ENCODE measurements around the gene CLIC3. TPM values are rescaled to one million over a fixed set of nuclear protein-coding genes. Genes with fewer than 3 reads are reported as not detected.

CLIC3 gene
- total RNA-seq, 3 donors from 2014 or later (not counting 1 experiment from before 2014, with no cell fraction given): 144 to 286 (median 161) TPM

DNA sequence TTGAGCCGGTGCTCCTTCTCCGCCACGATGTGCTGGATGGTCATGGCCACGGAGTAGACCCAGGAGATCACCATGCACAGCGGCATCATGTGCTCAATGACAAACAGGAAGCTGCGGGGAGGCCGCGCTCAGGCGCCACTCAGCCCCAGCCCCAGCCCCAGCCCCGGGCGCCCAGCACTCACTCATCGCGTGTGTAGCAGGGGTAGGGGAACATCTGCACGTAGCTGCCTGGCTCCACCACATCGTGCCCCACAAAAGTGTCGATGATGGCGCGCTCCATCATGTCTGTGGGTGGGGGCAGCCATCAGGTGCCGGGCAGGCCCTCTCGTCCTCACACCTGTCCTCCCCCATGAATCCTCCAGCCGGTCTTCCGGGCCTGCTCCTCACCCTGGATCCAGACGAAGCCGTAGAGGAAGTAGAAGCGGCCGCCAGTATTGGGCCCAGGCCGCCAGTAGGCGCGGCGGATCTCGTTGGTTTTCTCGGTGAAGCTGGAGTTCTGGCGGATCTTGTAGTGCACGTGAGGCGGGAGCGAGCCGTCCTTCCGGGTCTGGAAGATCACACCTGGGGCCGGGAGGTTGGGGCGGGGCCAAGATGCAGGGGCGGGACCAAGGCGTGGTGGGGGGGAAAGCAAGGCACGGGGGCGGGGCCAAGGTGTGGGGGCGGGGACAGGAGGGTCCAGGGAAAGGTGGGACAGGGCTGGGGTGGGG, 21.6 kb upstream of the CLIC3 start:
- no peak for ATAC-seq
- Mint-ChIP-seq H3K4me3 (no peak overlapping the region), H3K27me3 (ENCODE audit: low read depth in 2 of 2) (no peaks in the 10 kb centered on the region), H3K4me1 (peaks cover 0 to 8% of the 10 kb centered on the region in 2 donors), H3K27ac (no peak overlapping the region), H3K36me3 (no peaks in the 10 kb centered on the region), H3K9me3 (no peaks in the 10 kb centered on the region)
- no peaks in the 10 kb centered on the region for H3K9me3 ChIP-seq (ENCODE audit: control insufficient read depth, insufficient read depth, low read length)
- WGBS (ENCODE audit: insufficient coverage): 94% methylated on average over 45 of the region's 45 CpGs
- intact Hi-C loops (cut with micrococcal nuclease): no loop called here
- peaks cover 6% of the 10 kb centered on the region for H3K4me1 ChIP-seq (ENCODE audit: control insufficient read depth, insufficient read depth, low read length)
- peaks cover 70% of the 10 kb centered on the region for H3K36me3 ChIP-seq (ENCODE audit: control insufficient read depth, insufficient read depth, low read length)
- no peak overlapping the region for H3K27ac ChIP-seq (ENCODE audit: low read length)
- TF ChIP-seq, protein P1, sequence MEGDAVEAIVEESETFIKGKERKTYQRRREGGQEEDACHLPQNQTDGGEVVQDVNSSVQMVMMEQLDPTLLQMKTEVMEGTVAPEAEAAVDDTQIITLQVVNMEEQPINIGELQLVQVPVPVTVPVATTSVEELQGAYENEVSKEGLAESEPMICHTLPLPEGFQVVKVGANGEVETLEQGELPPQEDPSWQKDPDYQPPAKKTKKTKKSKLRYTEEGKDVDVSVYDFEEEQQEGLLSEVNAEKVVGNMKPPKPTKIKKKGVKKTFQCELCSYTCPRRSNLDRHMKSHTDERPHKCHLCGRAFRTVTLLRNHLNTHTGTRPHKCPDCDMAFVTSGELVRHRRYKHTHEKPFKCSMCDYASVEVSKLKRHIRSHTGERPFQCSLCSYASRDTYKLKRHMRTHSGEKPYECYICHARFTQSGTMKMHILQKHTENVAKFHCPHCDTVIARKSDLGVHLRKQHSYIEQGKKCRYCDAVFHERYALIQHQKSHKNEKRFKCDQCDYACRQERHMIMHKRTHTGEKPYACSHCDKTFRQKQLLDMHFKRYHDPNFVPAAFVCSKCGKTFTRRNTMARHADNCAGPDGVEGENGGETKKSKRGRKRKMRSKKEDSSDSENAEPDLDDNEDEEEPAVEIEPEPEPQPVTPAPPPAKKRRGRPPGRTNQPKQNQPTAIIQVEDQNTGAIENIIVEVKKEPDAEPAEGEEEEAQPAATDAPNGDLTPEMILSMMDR (IDR thresholded peaks at IDR 0.05): no peak
- no peaks in the 10 kb centered on the region for H3K27me3 ChIP-seq (ENCODE audit: control insufficient read depth, insufficient read depth, low read length)
- no peak for DNase-seq
- H3K4me3 ChIP-seq (ENCODE audit: low read length): no peak overlapping the region

DNA sequence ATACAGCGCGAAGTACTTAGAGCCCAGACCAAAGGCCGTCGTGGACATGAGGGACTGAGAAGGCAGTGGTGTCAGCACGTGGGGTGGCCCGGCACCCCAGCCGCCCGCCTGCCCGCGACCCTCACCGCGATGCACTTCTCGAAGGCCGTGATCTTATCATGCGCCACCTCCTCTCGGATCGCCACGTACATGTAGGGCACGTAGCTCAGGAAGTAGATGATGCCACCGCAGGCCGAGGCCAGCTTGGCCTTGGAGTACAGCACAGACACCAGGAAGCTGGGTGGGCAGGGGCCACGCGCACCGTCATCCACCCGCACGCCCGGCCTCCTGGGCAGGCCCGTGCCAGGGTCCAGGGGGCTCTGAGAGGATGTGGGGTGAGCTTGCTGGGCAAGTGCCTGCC, 20.7 kb upstream of the CLIC3 start:
- H3K27me3 Mint-ChIP-seq (ENCODE audit: low read depth in 2 of 2): no peaks in the 10 kb centered on the region
- no peaks in the 10 kb centered on the region for H3K9me3 Mint-ChIP-seq
- no peak overlapping the region for H3K27ac Mint-ChIP-seq
- TF ChIP-seq, protein P1 (IDR thresholded peaks at IDR 0.05): no peak
- no peaks in the 10 kb centered on the region for H3K27me3 ChIP-seq (ENCODE audit: control insufficient read depth, insufficient read depth, low read length)
- no peak overlapping the region for H3K4me3 ChIP-seq (ENCODE audit: low read length)
- ATAC-seq: no peak
- no peak overlapping the region for H3K27ac ChIP-seq (ENCODE audit: low read length)
- 98% methylated on average over 28 of the region's 28 CpGs for WGBS (ENCODE audit: insufficient coverage)
- no peaks in the 10 kb centered on the region for H3K9me3 ChIP-seq (ENCODE audit: control insufficient read depth, insufficient read depth, low read length)
- peaks cover 6% of the 10 kb centered on the region for H3K4me1 ChIP-seq (ENCODE audit: control insufficient read depth, insufficient read depth, low read length)
- no peak overlapping the region for H3K4me3 Mint-ChIP-seq
- intact Hi-C loops (cut with micrococcal nuclease): no loop called here
- no peak for DNase-seq
- peaks cover 74% of the 10 kb centered on the region for H3K36me3 ChIP-seq (ENCODE audit: control insufficient read depth, insufficient read depth, low read length)
- no peaks in the 10 kb centered on the region for H3K36me3 Mint-ChIP-seq
- H3K4me1 Mint-ChIP-seq: peaks cover 0 to 6% of the 10 kb centered on the region in 2 donors

DNA sequence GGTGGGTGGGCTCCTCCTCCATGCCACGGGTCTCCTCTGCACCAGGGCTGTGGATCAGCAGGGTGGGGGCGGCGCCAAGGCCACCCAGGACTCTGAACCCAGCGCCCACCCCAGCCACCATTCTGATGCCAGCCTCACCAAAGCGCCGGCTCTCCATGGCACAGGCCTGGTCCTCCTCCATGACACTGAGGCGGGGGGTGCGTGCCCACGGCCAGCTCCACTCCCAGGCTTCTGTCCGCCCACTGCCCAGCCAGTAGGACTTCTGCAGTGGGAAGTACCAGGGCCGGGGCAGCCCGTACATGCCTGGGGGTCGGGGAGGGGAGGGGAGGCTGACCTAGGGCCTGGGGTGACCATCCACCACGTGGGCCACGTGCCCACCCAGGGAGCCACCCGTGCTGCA, 20.1 kb upstream of the CLIC3 start:
- H3K4me3 Mint-ChIP-seq: no peak overlapping the region
- no peaks in the 10 kb centered on the region for H3K27me3 Mint-ChIP-seq (ENCODE audit: low read depth in 2 of 2)
- no peak overlapping the region for H3K4me3 ChIP-seq (ENCODE audit: low read length)
- WGBS (ENCODE audit: insufficient coverage): 96% methylated on average over 16 of the region's 16 CpGs
- no peaks in the 10 kb centered on the region for H3K36me3 Mint-ChIP-seq
- intact Hi-C loops (cut with micrococcal nuclease): no loop called here
- no peaks in the 10 kb centered on the region for H3K9me3 ChIP-seq (ENCODE audit: control insufficient read depth, insufficient read depth, low read length)
- H3K4me1 ChIP-seq (ENCODE audit: control insufficient read depth, insufficient read depth, low read length): peaks cover 1% of the 10 kb centered on the region
- H3K9me3 Mint-ChIP-seq: no peaks in the 10 kb centered on the region
- H3K27me3 ChIP-seq (ENCODE audit: control insufficient read depth, insufficient read depth, low read length): no peaks in the 10 kb centered on the region
- ATAC-seq (no peak), DNase-seq (no peak)
- TF ChIP-seq, protein P1 (IDR thresholded peaks at IDR 0.05): no peak
- peaks cover 0 to 1% of the 10 kb centered on the region in 2 donors for H3K4me1 Mint-ChIP-seq
- H3K27ac Mint-ChIP-seq: no peak overlapping the region
- peaks cover 79% of the 10 kb centered on the region for H3K36me3 ChIP-seq (ENCODE audit: control insufficient read depth, insufficient read depth, low read length)
- no peak overlapping the region for H3K27ac ChIP-seq (ENCODE audit: low read length)

DNA sequence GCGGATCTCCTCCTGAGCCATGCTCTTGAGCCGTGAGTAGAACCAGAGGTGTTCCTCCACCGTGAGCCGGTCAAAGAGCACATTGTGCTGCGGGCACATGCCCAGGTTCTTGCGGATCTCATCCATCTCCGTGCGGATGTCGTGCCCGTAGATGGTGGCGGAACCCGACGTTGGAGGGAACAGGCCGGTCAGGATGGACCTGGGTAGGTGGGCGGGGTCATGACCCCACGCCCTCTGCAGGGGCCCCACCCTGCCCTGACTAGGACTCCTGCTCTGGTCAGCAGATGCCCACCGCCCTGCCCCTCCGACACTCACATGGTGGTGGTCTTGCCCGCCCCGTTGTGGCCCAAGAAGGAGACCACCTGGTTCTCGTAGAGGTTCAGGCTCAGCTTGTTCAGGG, 19.6 kb upstream of the CLIC3 start:
- TF ChIP-seq, protein P1 (IDR thresholded peaks at IDR 0.05): no peak
- Histone ChIP-seq H3K4me1 (ENCODE audit: control insufficient read depth, insufficient read depth, low read length) (no peaks in the 10 kb centered on the region), H3K27ac (ENCODE audit: low read length) (no peak overlapping the region), H3K9me3 (ENCODE audit: control insufficient read depth, insufficient read depth, low read length) (no peaks in the 10 kb centered on the region), H3K27me3 (ENCODE audit: control insufficient read depth, insufficient read depth, low read length) (no peaks in the 10 kb centered on the region), H3K36me3 (ENCODE audit: control insufficient read depth, insufficient read depth, low read length) (peaks cover 81% of the 10 kb centered on the region), H3K4me3 (ENCODE audit: low read length) (no peak overlapping the region)
- intact Hi-C loops (cut with micrococcal nuclease): no loop called here
- no peaks in the 10 kb centered on the region for H3K36me3 Mint-ChIP-seq
- H3K27me3 Mint-ChIP-seq (ENCODE audit: low read depth in 2 of 2): no peaks in the 10 kb centered on the region
- no peaks in the 10 kb centered on the region for H3K9me3 Mint-ChIP-seq
- WGBS (ENCODE audit: insufficient coverage): 96% methylated on average over 21 of the region's 21 CpGs
- ATAC-seq: no peak
- no peak overlapping the region for H3K4me3 Mint-ChIP-seq
- peaks cover 0 to 3% of the 10 kb centered on the region in 2 donors for H3K4me1 Mint-ChIP-seq
- H3K27ac Mint-ChIP-seq: no peak overlapping the region
- no peak for DNase-seq
